ENCODE data around the gene SLC44A1. TPM values are rescaled to one million over a fixed set of nuclear protein-coding genes. Genes with fewer than 3 reads are reported as not detected.

SLC44A1 gene
- total RNA-seq, 1 donor from 2014 or later, result 2.5 TPM

DNA sequence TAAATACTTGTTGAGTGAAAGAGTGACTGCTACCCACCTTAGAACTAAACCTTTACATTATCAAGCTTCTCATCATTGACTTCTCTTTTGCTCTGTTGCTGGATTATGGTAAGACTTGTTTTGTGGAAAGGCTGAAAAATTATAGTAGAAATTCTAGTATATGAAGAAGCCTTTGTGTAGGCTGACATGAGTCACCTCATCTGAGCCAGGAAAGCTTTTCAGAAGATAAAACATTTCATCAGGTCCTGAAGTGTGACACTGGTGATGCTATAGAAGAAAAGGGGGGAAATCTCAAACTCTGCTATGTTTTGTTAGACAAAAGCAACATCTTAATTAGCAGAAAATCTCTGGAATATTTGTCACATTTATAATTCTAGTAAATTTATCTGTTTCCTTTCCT lies 18.4 kb upstream of the SLC44A1 start:
- Mint-ChIP-seq H3K4me1 (no peaks in the 10 kb centered on the region), H3K4me3 (no peak overlapping the region), H3K27me3 (peaks cover 10% of the 10 kb centered on the region), H3K9me3 (peaks cover 24% of the 10 kb centered on the region), H3K36me3 (ENCODE audit: low read depth) (peaks cover 2% of the 10 kb centered on the region), H3K27ac (no peak overlapping the region)
- DNase-seq, result no peak
- intact Hi-C loops (cut with micrococcal nuclease), result no loop called here

DNA sequence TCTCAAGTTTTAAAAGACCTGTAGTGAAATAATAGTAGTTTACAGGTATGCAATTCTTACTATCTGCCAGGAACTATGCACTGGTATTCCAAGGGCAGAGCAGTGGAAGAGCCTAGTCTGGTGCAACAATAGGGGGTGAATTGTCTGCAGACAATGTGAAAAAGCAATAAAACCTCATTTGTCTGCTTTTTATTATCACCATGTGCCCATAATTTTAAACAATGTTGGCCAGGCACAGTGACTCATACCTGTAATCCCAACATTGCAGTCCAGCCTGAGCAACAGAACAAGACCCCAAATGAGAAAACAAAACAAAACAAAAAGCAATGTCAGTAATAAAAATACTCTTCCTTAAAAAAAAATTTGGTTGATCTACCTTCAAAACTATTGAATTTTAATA lies 12.2 kb upstream of the SLC44A1 start:
- peaks cover 11% of the 10 kb centered on the region for H3K27me3 Mint-ChIP-seq
- H3K36me3 Mint-ChIP-seq (ENCODE audit: low read depth), result no peaks in the 10 kb centered on the region
- H3K27ac Mint-ChIP-seq, result no peak overlapping the region
- intact Hi-C loops (cut with micrococcal nuclease), result no loop called here
- DNase-seq, result no peak
- no peaks in the 10 kb centered on the region for H3K4me1 Mint-ChIP-seq
- no peaks in the 10 kb centered on the region for H3K9me3 Mint-ChIP-seq
- H3K4me3 Mint-ChIP-seq, result no peak overlapping the region

DNA sequence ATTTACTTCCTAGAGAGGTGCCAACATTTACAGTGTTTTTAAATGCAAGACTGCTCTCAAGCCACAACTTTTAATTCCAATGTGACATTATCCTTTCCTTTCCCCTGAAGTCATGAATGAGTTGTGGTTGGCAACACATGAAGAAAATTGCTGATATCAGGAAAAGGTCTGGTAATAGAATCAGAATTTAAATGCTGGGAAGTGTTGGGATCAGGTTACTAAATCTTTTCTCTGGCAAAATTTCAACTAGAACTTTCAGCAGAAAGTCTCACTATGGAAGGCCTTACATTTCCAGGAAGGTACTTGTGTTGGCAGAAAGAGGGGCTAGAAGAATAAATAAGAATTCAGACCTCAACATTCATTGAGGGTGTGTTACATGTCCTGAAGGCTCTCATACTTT lies 10.6 kb upstream of the SLC44A1 start:
- Mint-ChIP-seq H3K27ac (no peak overlapping the region), H3K4me3 (no peak overlapping the region), H3K27me3 (peaks cover 12% of the 10 kb centered on the region), H3K4me1 (no peaks in the 10 kb centered on the region), H3K9me3 (no peaks in the 10 kb centered on the region), H3K36me3 (ENCODE audit: low read depth) (no peaks in the 10 kb centered on the region)
- intact Hi-C loops (cut with micrococcal nuclease), result no loop called here
- DNase-seq, result no peak

DNA sequence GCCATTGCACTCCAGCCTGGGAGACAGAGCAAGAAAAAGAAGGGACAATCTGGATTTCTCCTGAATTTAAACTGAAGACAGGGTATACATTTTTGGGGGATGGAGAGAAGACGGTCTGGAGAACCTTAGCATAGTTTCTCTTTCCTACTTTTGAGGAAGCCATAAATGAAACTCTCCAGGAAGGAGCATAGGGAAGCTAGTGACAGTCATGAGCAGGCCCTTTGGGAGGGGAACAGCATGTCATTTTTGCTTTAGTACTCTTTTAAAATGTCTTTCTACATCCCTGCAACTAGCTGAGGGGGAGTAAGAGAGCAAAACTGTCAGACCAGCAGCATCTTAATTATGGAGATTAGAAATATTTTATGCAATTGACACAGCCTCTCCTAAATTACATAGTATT lies 8.2 kb upstream of the SLC44A1 start:
- Mint-ChIP-seq H3K4me1 (no peaks in the 10 kb centered on the region), H3K27ac (no peak overlapping the region), H3K9me3 (no peaks in the 10 kb centered on the region), H3K36me3 (ENCODE audit: low read depth) (no peaks in the 10 kb centered on the region), H3K27me3 (peaks cover 31% of the 10 kb centered on the region), H3K4me3 (no peak overlapping the region)
- intact Hi-C loops (cut with micrococcal nuclease), result no loop called here
- no peak for DNase-seq

DNA sequence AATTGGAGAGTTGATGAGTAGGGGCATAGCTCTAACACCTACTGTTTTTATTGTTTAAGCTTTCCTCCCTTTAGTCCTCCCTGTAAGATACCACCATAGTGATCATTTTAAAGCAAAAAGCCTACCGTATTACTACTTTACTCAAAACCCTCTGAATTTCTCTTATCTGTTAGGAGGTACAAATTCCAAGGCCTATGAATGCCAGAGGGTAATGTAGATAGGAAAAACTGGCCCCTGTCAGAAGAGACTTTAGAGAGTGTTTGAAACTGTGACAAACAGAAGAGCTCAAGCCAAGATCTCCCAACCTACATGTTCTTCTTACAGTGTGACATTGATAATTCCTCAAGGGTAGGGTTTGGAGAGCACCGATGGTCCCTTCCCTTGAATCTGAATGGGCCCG lies 7.2 kb upstream of the SLC44A1 start:
- H3K36me3 Mint-ChIP-seq (ENCODE audit: low read depth), result no peaks in the 10 kb centered on the region
- no peak for DNase-seq
- H3K27me3 Mint-ChIP-seq, result peaks cover 40% of the 10 kb centered on the region
- intact Hi-C loops (cut with micrococcal nuclease), result no loop called here
- no peaks in the 10 kb centered on the region for H3K4me1 Mint-ChIP-seq
- H3K4me3 Mint-ChIP-seq, result no peak overlapping the region
- H3K27ac Mint-ChIP-seq, result no peak overlapping the region
- H3K9me3 Mint-ChIP-seq, result no peaks in the 10 kb centered on the region

DNA sequence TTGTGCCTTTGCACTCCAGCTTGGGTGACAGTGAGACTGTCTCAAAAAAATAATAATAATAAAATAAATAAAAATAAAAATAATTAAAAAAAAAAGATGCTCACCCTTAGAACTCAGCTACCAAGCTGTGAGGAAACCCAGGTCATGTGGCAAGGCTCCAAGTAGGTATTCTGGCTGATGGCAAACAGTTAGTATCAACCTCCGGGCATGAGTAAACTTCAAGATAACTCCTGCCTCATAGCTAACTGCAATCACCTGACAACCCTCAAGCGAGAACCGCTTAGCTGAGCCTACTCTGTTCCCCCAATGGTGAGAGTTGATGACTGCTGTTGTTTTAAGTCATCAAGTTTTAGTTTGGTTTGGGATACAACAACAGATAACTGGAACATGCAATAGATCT lies 6.1 kb upstream of the SLC44A1 start:
- intact Hi-C loops (cut with micrococcal nuclease), result no loop called here
- no peak for DNase-seq
- no peaks in the 10 kb centered on the region for H3K9me3 Mint-ChIP-seq
- H3K27me3 Mint-ChIP-seq, result peaks cover 50% of the 10 kb centered on the region
- peaks cover 5% of the 10 kb centered on the region for H3K4me1 Mint-ChIP-seq
- H3K36me3 Mint-ChIP-seq (ENCODE audit: low read depth), result no peaks in the 10 kb centered on the region
- H3K4me3 Mint-ChIP-seq, result no peak overlapping the region
- H3K27ac Mint-ChIP-seq, result no peak overlapping the region

DNA sequence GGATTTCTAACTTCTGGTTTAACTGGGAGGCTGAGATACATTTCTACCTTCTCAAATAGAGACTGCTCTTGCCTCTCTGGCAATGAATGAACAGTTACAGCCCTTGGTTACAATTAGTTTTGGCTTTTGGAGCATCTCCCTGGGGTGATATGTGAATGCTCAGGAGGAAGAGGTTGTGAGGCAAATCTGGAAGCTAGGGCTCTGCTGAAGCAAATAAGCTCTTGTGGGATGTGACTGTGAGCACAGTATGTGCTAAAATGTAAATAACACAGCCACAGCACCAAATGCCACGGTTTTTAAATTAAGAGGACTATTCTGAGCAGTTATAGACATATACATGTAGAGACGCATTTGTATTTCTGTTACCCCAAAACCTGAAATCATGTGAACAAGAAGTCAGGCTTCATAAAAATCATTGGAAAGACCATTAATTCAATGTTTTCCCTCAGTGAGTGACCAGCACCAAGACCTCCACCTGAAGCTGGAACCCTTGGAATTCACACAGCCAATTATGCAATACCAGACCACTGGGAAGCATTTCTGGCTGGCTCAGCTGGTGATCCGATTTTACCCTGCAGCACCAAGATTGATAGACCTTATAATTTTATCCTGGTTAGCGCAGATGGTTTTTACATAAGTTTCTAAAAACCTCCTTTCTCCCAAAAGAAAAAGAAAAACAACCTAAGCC lies 3.0 kb upstream of the SLC44A1 start:
- H3K27me3 Mint-ChIP-seq, result peaks cover 62% of the 10 kb centered on the region
- no peaks in the 10 kb centered on the region for H3K9me3 Mint-ChIP-seq
- intact Hi-C loops (cut with micrococcal nuclease), result loop anchor here (10.0 kb wide), 4 partner anchors 247 to 1147 kb away; partner anchors contain the start of genes ABCA1 and SMC2

DNA sequence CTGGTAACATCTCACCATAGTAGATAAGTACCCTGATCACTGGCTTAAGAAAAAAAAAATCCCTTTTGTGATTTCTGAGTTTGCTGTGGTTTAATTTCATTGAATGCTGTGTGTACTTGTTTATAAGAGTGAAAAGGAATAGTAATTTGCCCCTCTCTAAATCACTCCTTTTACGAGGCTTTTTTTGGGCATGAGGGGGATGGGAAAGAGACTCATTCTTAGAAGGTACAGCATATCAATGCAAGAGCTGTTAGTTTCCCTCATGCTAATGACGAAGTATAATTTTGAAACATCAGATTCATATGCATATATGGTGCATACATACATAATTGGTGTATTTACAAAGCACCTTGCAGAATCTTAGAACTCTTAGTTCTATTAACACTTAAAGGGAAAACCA lies 2.4 kb upstream of the SLC44A1 start:
- no peaks in the 10 kb centered on the region for H3K9me3 Mint-ChIP-seq
- peaks cover 22% of the 10 kb centered on the region for H3K4me1 Mint-ChIP-seq
- no peak for DNase-seq
- peaks cover 66% of the 10 kb centered on the region for H3K27me3 Mint-ChIP-seq
- intact Hi-C loops (cut with micrococcal nuclease), result loop anchor here (10.0 kb wide), 4 partner anchors 247 to 1147 kb away; partner anchors contain the start of genes ABCA1 and SMC2
- no peak overlapping the region for H3K4me3 Mint-ChIP-seq
- no peak overlapping the region for H3K27ac Mint-ChIP-seq
- no peaks in the 10 kb centered on the region for H3K36me3 Mint-ChIP-seq (ENCODE audit: low read depth)

More for the DNA sequence above, 3.0 kb upstream of the SLC44A1 start:
- DNase-seq, result no peak
- H3K36me3 Mint-ChIP-seq (ENCODE audit: low read depth), result no peaks in the 10 kb centered on the region
- H3K4me1 Mint-ChIP-seq, result peaks cover 22% of the 10 kb centered on the region
- no peak overlapping the region for H3K4me3 Mint-ChIP-seq
- no peak overlapping the region for H3K27ac Mint-ChIP-seq

DNA sequence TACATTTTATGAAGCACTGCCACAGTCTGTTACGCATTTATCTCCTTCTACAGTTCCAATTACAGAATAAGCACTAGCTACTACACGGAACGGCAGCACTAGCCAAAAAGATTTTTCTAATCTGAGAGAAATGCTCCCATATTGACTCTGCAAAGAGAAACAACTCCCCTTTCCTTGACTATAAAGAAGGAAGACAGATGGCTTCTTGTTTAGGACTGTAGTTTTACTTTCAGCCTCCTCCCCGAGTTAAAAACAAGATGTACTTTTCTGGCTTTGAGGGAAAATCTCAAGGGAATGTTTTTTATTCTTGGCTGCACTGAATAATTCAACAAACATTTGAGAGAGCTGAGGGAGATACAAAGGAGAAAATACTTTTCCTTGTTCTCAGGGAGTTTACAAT lies 1.9 kb upstream of the SLC44A1 start:
- H3K9me3 Mint-ChIP-seq, result no peaks in the 10 kb centered on the region
- H3K4me1 Mint-ChIP-seq, result peaks cover 22% of the 10 kb centered on the region
- H3K36me3 Mint-ChIP-seq (ENCODE audit: low read depth), result no peaks in the 10 kb centered on the region
- no peak overlapping the region for H3K4me3 Mint-ChIP-seq
- DNase-seq, result no peak
- no peak overlapping the region for H3K27ac Mint-ChIP-seq
- intact Hi-C loops (cut with micrococcal nuclease), result loop anchor here (10.0 kb wide), 4 partner anchors 248 to 1148 kb away; partner anchors contain the start of genes ABCA1 and SMC2
- peaks cover 71% of the 10 kb centered on the region for H3K27me3 Mint-ChIP-seq

DNA sequence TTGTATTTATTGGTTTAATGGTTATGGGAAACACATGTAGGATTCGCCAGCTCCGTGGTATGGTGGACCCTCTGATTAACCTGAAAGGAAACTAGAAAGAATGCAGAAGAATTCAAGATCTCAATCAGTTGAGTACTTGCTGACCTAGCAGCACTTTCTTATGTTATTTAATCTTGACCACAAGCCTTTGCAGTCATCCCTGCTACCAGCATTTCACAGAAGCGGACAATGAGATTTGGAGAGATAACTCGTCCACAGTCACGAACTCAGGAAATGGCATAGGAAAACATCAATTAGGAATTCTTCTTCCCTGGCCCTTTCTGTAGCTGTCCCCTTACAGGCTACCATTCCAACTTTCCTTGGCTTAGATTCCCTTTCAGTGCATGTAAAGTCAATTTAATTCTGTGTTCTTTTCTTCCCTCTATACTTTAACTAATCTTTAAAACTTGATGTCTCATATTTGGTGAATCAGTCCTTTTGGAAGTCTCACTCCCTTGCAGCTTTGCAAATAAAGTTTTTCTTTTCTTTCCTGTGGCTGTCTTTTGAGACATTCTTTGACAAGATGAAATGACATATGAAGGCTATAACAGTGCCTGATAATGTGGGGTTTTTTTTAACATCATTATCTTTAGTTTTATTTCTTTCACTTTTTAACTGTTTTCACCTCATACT lies 1.3 kb upstream of the SLC44A1 start:
- Mint-ChIP-seq H3K4me3 (no peak overlapping the region), H3K27ac (no peak overlapping the region), H3K27me3 (peaks cover 75% of the 10 kb centered on the region), H3K4me1 (peaks cover 22% of the 10 kb centered on the region), H3K36me3 (ENCODE audit: low read depth) (no peaks in the 10 kb centered on the region), H3K9me3 (no peaks in the 10 kb centered on the region)
- no peak for DNase-seq
- intact Hi-C loops (cut with micrococcal nuclease), result loop anchor here (10.0 kb wide), 4 partner anchors 248 to 1148 kb away; partner anchors contain the start of genes ABCA1 and SMC2

DNA sequence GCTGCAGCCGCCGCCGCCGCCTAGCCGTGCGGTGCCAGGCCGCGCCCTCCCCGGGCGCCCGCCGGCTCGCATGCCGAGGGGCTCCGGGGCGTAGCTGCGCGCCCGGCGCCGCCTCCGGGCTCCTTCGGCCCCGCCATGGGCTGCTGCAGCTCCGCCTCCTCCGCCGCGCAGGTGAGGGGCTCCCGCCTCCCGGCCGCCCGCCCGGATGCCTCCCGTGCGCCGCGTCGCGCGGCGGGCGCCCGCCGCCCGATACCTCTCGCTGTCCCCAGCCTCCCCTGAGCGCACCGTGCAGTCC lies 230 bp downstream of the SLC44A1 start:
- intact Hi-C loops (cut with micrococcal nuclease), result loop anchor here (1.0 to 10.0 kb wide), 7 partner anchors 161 to 1150 kb away; partner anchors contain the start of genes ABCA1, NIPSNAP3A, SMC2 and TMEM38B
- H3K4me3 Mint-ChIP-seq, result peak overlapping the region; percentile 88
- H3K4me1 Mint-ChIP-seq, result peaks cover 22% of the 10 kb centered on the region
- no peak for DNase-seq
- peaks cover 68% of the 10 kb centered on the region for H3K27me3 Mint-ChIP-seq
- H3K27ac Mint-ChIP-seq, result peak overlapping the region; percentile 52
- H3K9me3 Mint-ChIP-seq, result no peaks in the 10 kb centered on the region
- H3K36me3 Mint-ChIP-seq (ENCODE audit: low read depth), result no peaks in the 10 kb centered on the region

DNA sequence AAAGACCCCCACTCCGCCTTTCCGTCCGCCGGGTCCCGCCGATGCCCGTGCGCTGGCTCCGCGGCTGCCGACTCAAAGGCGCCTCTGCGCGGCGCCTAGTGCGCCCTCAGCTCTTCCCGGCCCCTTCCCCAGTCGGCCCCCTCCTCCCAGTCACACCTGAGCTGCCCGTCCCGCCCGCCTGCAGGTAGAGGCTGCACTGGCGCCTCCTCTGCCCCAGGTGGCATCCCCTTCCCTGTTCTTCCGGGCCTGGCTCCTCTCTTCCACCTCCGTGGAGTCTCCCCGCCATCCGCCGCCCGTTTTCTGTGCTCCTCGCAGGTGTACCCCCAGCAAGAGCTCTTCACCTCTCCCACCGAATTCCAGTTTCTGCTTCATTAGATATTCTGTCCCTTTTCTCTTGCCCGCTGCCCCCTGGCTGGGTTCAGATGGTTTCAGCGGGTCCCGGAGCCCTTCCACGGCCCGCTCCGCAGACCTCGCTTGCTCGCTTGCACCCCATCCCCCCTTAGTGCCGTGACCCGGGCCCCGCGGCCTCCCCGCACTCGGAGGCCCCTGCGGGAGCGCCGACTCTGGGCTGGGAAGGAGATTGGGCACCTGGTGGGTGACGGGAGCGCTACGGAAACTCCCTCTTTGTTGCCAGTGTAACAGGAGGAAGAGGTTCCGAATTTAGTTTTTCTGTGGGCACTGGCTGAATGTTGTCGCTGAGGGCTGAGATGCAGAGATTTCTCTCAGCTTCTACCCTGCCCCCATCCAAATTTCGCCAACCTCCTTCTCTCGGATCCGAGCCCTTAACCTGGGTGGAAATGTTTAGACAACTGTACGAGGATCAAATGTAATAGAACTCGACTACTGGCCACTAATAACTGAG lies 809 bp downstream of the SLC44A1 start:
- Mint-ChIP-seq H3K4me3 (peak overlapping the region; percentile 88), H3K27me3 (peaks cover 66% of the 10 kb centered on the region), H3K36me3 (ENCODE audit: low read depth) (no peaks in the 10 kb centered on the region), H3K27ac (peak overlapping the region; percentile 52), H3K4me1 (peaks cover 22% of the 10 kb centered on the region), H3K9me3 (no peaks in the 10 kb centered on the region)
- DNase-seq, result peak; percentile 77
- intact Hi-C loops (cut with micrococcal nuclease), result loop anchor here (2.0 to 10.0 kb wide), 6 partner anchors 250 to 1150 kb away; partner anchors contain the start of genes ABCA1, NIPSNAP3A, SMC2 and TMEM38B

DNA sequence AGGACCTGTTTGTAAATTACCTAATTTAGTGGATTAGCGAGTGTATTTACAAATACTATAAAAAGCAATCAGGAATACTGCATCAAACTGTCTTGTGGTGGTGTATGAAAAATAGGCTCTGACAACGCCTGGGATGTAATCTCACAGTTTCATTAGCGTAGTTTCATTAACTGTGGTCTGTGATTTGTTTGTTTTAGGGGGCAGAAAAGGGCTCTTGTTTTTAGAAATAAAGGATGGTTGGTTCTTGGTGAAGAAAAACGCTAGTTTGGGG lies 1.4 kb downstream of the SLC44A1 start:
- intact Hi-C loops (cut with micrococcal nuclease), result loop anchor here (2.0 to 10.0 kb wide), 6 partner anchors 251 to 1151 kb away; partner anchors contain the start of genes ABCA1, NIPSNAP3A, SMC2 and TMEM38B
- Mint-ChIP-seq H3K9me3 (no peaks in the 10 kb centered on the region), H3K4me1 (peaks cover 22% of the 10 kb centered on the region), H3K27ac (no peak overlapping the region), H3K4me3 (peak overlapping the region; percentile 88), H3K27me3 (peaks cover 62% of the 10 kb centered on the region), H3K36me3 (ENCODE audit: low read depth) (no peaks in the 10 kb centered on the region)
- DNase-seq, result no peak
